Measurements from ENCODE around the gene HPS1.

HPS1 gene

GRCh38 chr10:98376485-98376884 lies 70.2 kb downstream of the HPS1 start (continued):
- no peak for TF ChIP-seq PRDM10 (tag by site-specific recombination; IDR thresholded peaks at IDR 0.05)
- no peak for TF ChIP-seq ZNF626 (tag by site-specific recombination; IDR thresholded peaks at IDR 0.05)
- TF ChIP-seq KLF8 (tag by site-specific recombination; IDR thresholded peaks at IDR 0.05): no peak
- no peak for TF ChIP-seq YY1 (tag by site-specific recombination; IDR thresholded peaks at IDR 0.05)
- no peak for TF ChIP-seq ZNF560 (tag by site-specific recombination; IDR thresholded peaks at IDR 0.05; ENCODE audit: borderline replicate concordance)
- no peak for TF ChIP-seq ZNF18 (tag by site-specific recombination; IDR thresholded peaks at IDR 0.05)
- no peak for TF ChIP-seq ZNF48 (tag by site-specific recombination; IDR thresholded peaks at IDR 0.05)
- no peak for TF ChIP-seq ZSCAN18 (tag by site-specific recombination; IDR thresholded peaks at IDR 0.05)
- no peak for TF ChIP-seq ZNF76 (tag by site-specific recombination; IDR thresholded peaks at IDR 0.05; ENCODE audit: borderline replicate concordance, low read depth)
- no peak for TF ChIP-seq ZNF292 (tag by site-specific recombination; IDR thresholded peaks at IDR 0.05; ENCODE audit: borderline replicate concordance, low read depth)
- TF ChIP-seq ZNF335 (tag by site-specific recombination; conservative IDR thresholded peaks at IDR 0.05): no peak
- no peak for TF ChIP-seq ZNF585B (tag by site-specific recombination; IDR thresholded peaks at IDR 0.05)
- no peak for TF ChIP-seq ZNF488 (tag by site-specific recombination; IDR thresholded peaks at IDR 0.05)
- TF ChIP-seq ZNF707 (tag by site-specific recombination; IDR thresholded peaks at IDR 0.05): no peak
- no peak for TF ChIP-seq ZFP69B (tag by site-specific recombination; IDR thresholded peaks at IDR 0.05)
- TF ChIP-seq ZBTB48 (tag by site-specific recombination; IDR thresholded peaks at IDR 0.05): no peak

- H3K4me3 ChIP-seq (ENCODE audit: low read depth, low read length): no peak overlapping the region
- no peaks in the 10 kb centered on the region for H3K9me3 ChIP-seq (ENCODE audit: control insufficient read depth, insufficient read depth, low read depth, low read length)
- H3K27ac ChIP-seq (ENCODE audit: extremely low read depth, low read depth, low read length): no peak overlapping the region
- CTCF ChIA-PET: interaction anchor here (0.6 kb wide), 1 partner anchor 42 kb away, joined by 3 read pairs; no protein-coding TSS in a partner anchor
- POLR2A ChIA-PET: interaction anchor here (1.0 kb wide), 1 partner anchor 48 kb away, joined by 6 read pairs; no protein-coding TSS in a partner anchor
- H3K36me3 ChIP-seq (ENCODE audit: control insufficient read depth in 2 of 2, insufficient read depth in 1 of 2, low read length in 2 of 2): no peaks in the 10 kb centered on the region
- no peak for TF ChIP-seq ZNF112 (tag by site-specific recombination; IDR thresholded peaks at IDR 0.05)
- TF ChIP-seq ZIC2 (tag by site-specific recombination; IDR thresholded peaks at IDR 0.05): peak; percentile 64
- H3K4me1 ChIP-seq (ENCODE audit: control insufficient read depth, insufficient read depth, low read length): no peaks in the 10 kb centered on the region
Observed at GRCh38 chr10:98374217-98374985, 72.3 kb downstream of the HPS1 start.

Data from HEK293 (cell line).